HEK293 (cell line): ENCODE results near the gene NHLH1.
A peak's percentile ranks its signal among the peaks of the same experiment; 100 is the strongest.

ENCODE experiments used
- CTCF ChIA-PET: fragments of 350-600 bp; formaldehyde crosslinking; extraction: SDS; loops from one replicate; lab custom pipeline; 2021; ENCODE audit warnings: antibody characterized with exemption; lab: Yijun Ruan, JAX
- POLR2A ChIA-PET: fragments of 300-600 bp; formaldehyde crosslinking; extraction: SDS; loops from one replicate; lab custom pipeline; 2020; ENCODE audit warnings: antibody characterized with exemption, inconsistent platforms; lab: Yijun Ruan, JAX
- H3K27ac ChIP-seq: fragments of 200-500 bp; sonication (Bioruptor generic); 2 replicates; pipeline ENCODE4 v1.5.1; 2014; ENCODE audit warnings: low read depth, low read length, control low read depth, inconsistent platforms; ENCODE audit errors: extremely low read depth
- H3K36me3 ChIP-seq, 2 experiments: fragments of 200-500 bp in 1 of 2; sonication (Bioruptor generic) in 1 of 2; 1 replicate in 1 of 2; 2 replicates in 1 of 2; pipeline ENCODE4 v1.5.1; 2014 to 2017; ENCODE audit warnings: inconsistent platforms in 2 of 2, low read length in 2 of 2; ENCODE audit not compliant: control insufficient read depth in 2 of 2, insufficient read depth in 1 of 2
- H3K4me1 ChIP-seq: fragments of 200-500 bp; sonication (Bioruptor generic); 2 replicates; pipeline ENCODE4 v1.5.1; 2014; ENCODE audit warnings: mild to moderate bottlenecking, low read length, inconsistent platforms; ENCODE audit not compliant: control insufficient read depth, insufficient read depth
- H3K4me3 ChIP-seq: 2 replicates; pipeline ENCODE4 v1.5.1; 2011; ENCODE audit warnings: low read depth, mild to moderate bottlenecking, control low read depth, low read length, moderate library complexity
- H3K9me3 ChIP-seq: fragments of 200-500 bp; sonication (Bioruptor generic); 2 replicates; pipeline ENCODE4 v1.5.1; 2014; ENCODE audit warnings: low read depth, low read length, inconsistent platforms; ENCODE audit not compliant: control insufficient read depth, insufficient read depth
- ATF2 ChIP-seq: fragments of 450-650 bp; formaldehyde crosslinking; IDR thresholded peaks from 2 replicates; pipeline ENCODE4 v1.5.1; 2016; ENCODE audit warnings: missing biosample characterization, missing genetic modification characterization, low read depth
- FEZF1 ChIP-seq: fragments of 450-650 bp; formaldehyde crosslinking; IDR thresholded peaks from 2 replicates; pipeline ENCODE4 v1.5.1; 2016; ENCODE audit warnings: missing biosample characterization, missing genetic modification characterization
- KLF9 ChIP-seq: fragments of 450-650 bp; formaldehyde crosslinking; IDR thresholded peaks from 2 replicates; pipeline ENCODE4 v1.5.1; 2016; ENCODE audit warnings: missing biosample characterization, missing genetic modification characterization, low read depth
- OSR2 ChIP-seq: fragments of 450-650 bp; formaldehyde crosslinking; IDR thresholded peaks from 2 replicates; pipeline ENCODE4 v1.5.1; 2016; ENCODE audit warnings: missing biosample characterization, missing genetic modification characterization
- PRDM2 ChIP-seq: fragments of 450-650 bp; formaldehyde crosslinking; IDR thresholded peaks from 2 replicates; pipeline ENCODE4 v1.5.1; 2016; ENCODE audit warnings: missing biosample characterization, missing genetic modification characterization, borderline replicate concordance
- PRDM6 ChIP-seq: fragments of 450-650 bp; formaldehyde crosslinking; IDR thresholded peaks from 2 replicates; pipeline ENCODE4 v1.5.1; 2017; ENCODE audit warnings: missing biosample characterization, missing genetic modification characterization
- ZBTB20 ChIP-seq: fragments of 450-650 bp; formaldehyde crosslinking; IDR thresholded peaks from 2 replicates; pipeline ENCODE4 v1.5.1; 2016; ENCODE audit warnings: missing biosample characterization, missing genetic modification characterization
- ZIC2 ChIP-seq: fragments of 450-650 bp; formaldehyde crosslinking; IDR thresholded peaks from 2 replicates; pipeline ENCODE4 v1.5.1; 2016; ENCODE audit warnings: missing biosample characterization, missing genetic modification characterization
- ZNF132 ChIP-seq: fragments of 450-650 bp; formaldehyde crosslinking; IDR thresholded peaks from 2 replicates; pipeline ENCODE4 v1.5.1; 2017; ENCODE audit warnings: missing biosample characterization, missing genetic modification characterization, borderline replicate concordance
- ZNF146 ChIP-seq: fragments of 450-650 bp; formaldehyde crosslinking; IDR thresholded peaks from 2 replicates; pipeline ENCODE4 v1.5.1; 2016; ENCODE audit warnings: missing biosample characterization, missing genetic modification characterization
- ZNF175 ChIP-seq: fragments of 450-650 bp; formaldehyde crosslinking; IDR thresholded peaks from 2 replicates; pipeline ENCODE4 v1.5.1; 2016; ENCODE audit warnings: missing biosample characterization, missing genetic modification characterization
- ZNF184 ChIP-seq: fragments of 450-650 bp; IDR thresholded peaks from 2 replicates; pipeline ENCODE4 v1.5.1; 2018; ENCODE audit warnings: missing biosample characterization, mild to moderate bottlenecking, missing genetic modification characterization
- ZNF202 ChIP-seq: fragments of 450-650 bp; formaldehyde crosslinking; IDR thresholded peaks from 2 replicates; pipeline ENCODE4 v1.5.1; 2016; ENCODE audit warnings: missing biosample characterization, missing genetic modification characterization, borderline replicate concordance
- ZNF221 ChIP-seq: fragments of 450-650 bp; formaldehyde crosslinking; IDR thresholded peaks from 2 replicates; pipeline ENCODE4 v1.5.1; 2017; ENCODE audit warnings: missing biosample characterization, missing genetic modification characterization, borderline replicate concordance
- ZNF24 ChIP-seq: fragments of 450-650 bp; formaldehyde crosslinking; IDR thresholded peaks from 2 replicates; pipeline ENCODE4 v1.5.1; 2016; ENCODE audit warnings: missing biosample characterization, missing genetic modification characterization
- ZNF37A ChIP-seq: fragments of 450-650 bp; IDR thresholded peaks from 2 replicates; pipeline ENCODE4 v1.5.1; 2018; ENCODE audit warnings: missing biosample characterization, missing genetic modification characterization
- ZNF423 ChIP-seq: fragments of 450-650 bp; formaldehyde crosslinking; IDR thresholded peaks from 2 replicates; pipeline ENCODE4 v1.5.1; 2016; ENCODE audit warnings: missing biosample characterization, missing genetic modification characterization
- ZNF670 ChIP-seq: fragments of 450-650 bp; formaldehyde crosslinking; IDR thresholded peaks from 2 replicates; pipeline ENCODE4 v1.5.1; 2016; ENCODE audit warnings: missing biosample characterization, missing genetic modification characterization, low read depth
- ZSCAN4 ChIP-seq: fragments of 450-650 bp; formaldehyde crosslinking; IDR thresholded peaks from 2 replicates; pipeline ENCODE4 v1.5.1; 2017; ENCODE audit warnings: missing biosample characterization, missing genetic modification characterization

Gene NHLH1

GRCh38 chr1:160366731-160367515, at the start of gene NHLH1:
Gene NHLH1 (plus strand): TSS chr1:160367071. CDS start chr1:160370732, 3,661 bp downstream.
- H3K4me3 ChIP-seq = no peak within 1 kb of the TSS
- POLR2A ChIA-PET = interaction anchor here (0.7 to 1.8 kb wide), 2 partner anchors 15 to 132 kb away, joined by 3 to 5 read pairs; no protein-coding TSS in a partner anchor

GRCh38 chr1:160322831-160323230, 44.0 kb upstream of the NHLH1 start:
- Histone ChIP-seq H3K4me3 (no peak overlapping the region), H3K4me1 (no peaks in the 10 kb centered on the region; the same call in 1 of the 2 replicates), H3K36me3 (peaks cover 79 to 87% of the 10 kb centered on the region in 2 experiments), H3K27ac (no peak overlapping the region), H3K9me3 (no peaks in the 10 kb centered on the region)
- CTCF ChIA-PET = no interaction called here
- TF ChIP-seq ZNF146 (tag by site-specific recombination) (peak; percentile 80), ZSCAN4 (peak; percentile 76), OSR2 (no peak)
- POLR2A ChIA-PET = no interaction called here

More at GRCh38 chr1:160366731-160367515, at the start of gene NHLH1:
- no peak within 1 kb of the TSS for H3K27ac ChIP-seq
- H3K9me3 ChIP-seq = no peaks in the 10 kb centered on the region
- no peak for TF ChIP-seq FEZF1 (tag by site-specific recombination)
- TF ChIP-seq ATF2 (tag by site-specific recombination) = no peak
- TF ChIP-seq ZNF37A = no peak
- 0 out of 2 replicates have a peak, but pooled peaks have one; percentile 25 for TF ChIP-seq KLF9 (tag by site-specific recombination)
- TF ChIP-seq PRDM2 (tag by site-specific recombination) = no peak
- TF ChIP-seq ZBTB20 = no peak
- H3K36me3 ChIP-seq = no peaks in the 10 kb centered on the region
- CTCF ChIA-PET = interaction anchor here (1.1 to 1.5 kb wide), 3 partner anchors 10 to 12 kb away, joined by 4 to 6 read pairs (median 6); no protein-coding TSS in a partner anchor
- H3K4me1 ChIP-seq = 0 out of 2 replicates have a peak, but pooled peaks cover 2% of the 10 kb centered on the region

GRCh38 chr1:160325252-160325651, 41.6 kb upstream of the NHLH1 start:
- TF ChIP-seq ZNF423 (tag by site-specific recombination) (peak; percentile 77), ZNF132 (tag by site-specific recombination) (no peak), ZNF221 (tag by site-specific recombination) (no peak), ZNF670 (tag by site-specific recombination) (no peak), ZNF175 (tag by site-specific recombination) (no peak), OSR2 (peak; percentile 42; the same call in 1 of the 2 replicates), FEZF1 (tag by site-specific recombination) (peak; percentile 76), ZIC2 (peak; percentile 29; the same call in 1 of the 2 replicates), PRDM6 (tag by site-specific recombination) (peak; percentile 20; the same call in 1 of the 2 replicates), ZNF184 (tag by site-specific recombination) (no peak), ZNF202 (tag by site-specific recombination) (no peak), ZNF24 (tag by site-specific recombination) (0 out of 2 replicates have a peak, but pooled peaks have one; percentile 33)
- TF ChIP-seq, all 188 proteins: peak for 6
- ChIA-PET CTCF (interaction anchor here (0.6 to 1.3 kb wide), 3 partner anchors 8 to 68 kb away, joined by 3 read pairs; no protein-coding TSS in a partner anchor), POLR2A (no interaction called here)
- H3K36me3 ChIP-seq = peaks cover 79 to 94% of the 10 kb centered on the region in 2 experiments
- no peaks in the 10 kb centered on the region for H3K4me1 ChIP-seq
- no peak overlapping the region for H3K4me3 ChIP-seq
- H3K27ac ChIP-seq = no peak overlapping the region
- H3K9me3 ChIP-seq = no peaks in the 10 kb centered on the region
